ENCODE measurements around the gene POLR2M.

- TF ChIP-seq BHLHE40 (IDR thresholded peaks at IDR 0.05; ENCODE audit: borderline replicate concordance) (no peak), SUZ12 (IDR thresholded peaks at IDR 0.05) (no peak), FOXM1 (IDR thresholded peaks at IDR 0.05; ENCODE audit: borderline replicate concordance) (no peak), ARNT (IDR thresholded peaks at IDR 0.05) (no peak)
Observed at GRCh38 chr15:57756466-57756865, 50.0 kb downstream of the POLR2M start.
